ENCODE measurements around the gene TRA2A. TPM values are rescaled to one million over a fixed set of nuclear protein-coding genes. Genes with fewer than 3 reads are reported as not detected.

The TRA2A gene
- total RNA-seq, 4 donors from 2014 or later: 31.6 to 49.0 (median 42.8) TPM

DNA sequence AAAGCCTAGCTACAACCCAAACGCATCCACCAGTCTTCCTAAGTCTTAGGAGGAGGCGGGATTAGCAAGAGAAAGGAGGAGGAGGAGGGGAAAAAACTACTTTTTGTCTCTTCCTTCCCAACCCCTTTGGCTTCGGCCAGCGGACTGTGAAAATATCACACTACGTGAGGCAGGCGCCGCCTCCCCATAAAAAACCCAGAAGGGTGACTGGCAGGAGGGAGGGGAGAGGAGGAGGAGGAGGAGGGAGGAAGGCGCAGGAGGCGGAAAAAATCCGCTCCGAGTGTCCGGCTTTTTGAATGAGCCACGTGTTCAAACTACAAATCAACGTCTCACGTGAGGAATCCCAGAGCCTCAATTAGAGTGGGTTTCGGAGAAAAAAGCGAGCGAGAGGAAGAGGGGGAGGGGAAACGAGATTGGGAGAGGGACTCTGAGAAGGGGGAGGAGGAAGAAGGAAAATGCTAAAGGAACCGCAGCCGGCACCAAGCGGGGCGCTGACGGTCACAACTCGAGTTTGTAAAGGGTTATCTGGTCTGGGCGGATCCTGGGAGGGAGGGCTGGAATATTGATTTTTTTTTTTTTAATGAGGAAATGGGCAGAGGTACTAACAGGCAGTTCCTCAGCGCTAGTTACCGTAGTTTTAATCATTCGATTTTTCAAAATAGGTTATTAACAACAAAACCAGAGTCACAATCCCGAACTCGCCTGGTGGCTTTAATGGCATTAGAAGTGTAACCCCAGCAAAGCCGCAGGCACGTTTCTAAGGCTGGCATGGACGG is 61.3 kb downstream of the TRA2A start, which contains the start of gene IGF2BP3:
Gene IGF2BP3 (minus strand): TSS at position 162 of the 776 bp plus-strand sequence. CDS start 381 bp downstream, outside the sequence.
- no peak within 1 kb of the TSS for H3K27ac ChIP-seq
- 3 to 4% methylated on average over 32 to 33 of the region's 34 CpGs for WGBS, 2 donors
- no peak for TF ChIP-seq POLR2A (IDR thresholded peaks at IDR 0.05)
- TF ChIP-seq, protein P1, sequence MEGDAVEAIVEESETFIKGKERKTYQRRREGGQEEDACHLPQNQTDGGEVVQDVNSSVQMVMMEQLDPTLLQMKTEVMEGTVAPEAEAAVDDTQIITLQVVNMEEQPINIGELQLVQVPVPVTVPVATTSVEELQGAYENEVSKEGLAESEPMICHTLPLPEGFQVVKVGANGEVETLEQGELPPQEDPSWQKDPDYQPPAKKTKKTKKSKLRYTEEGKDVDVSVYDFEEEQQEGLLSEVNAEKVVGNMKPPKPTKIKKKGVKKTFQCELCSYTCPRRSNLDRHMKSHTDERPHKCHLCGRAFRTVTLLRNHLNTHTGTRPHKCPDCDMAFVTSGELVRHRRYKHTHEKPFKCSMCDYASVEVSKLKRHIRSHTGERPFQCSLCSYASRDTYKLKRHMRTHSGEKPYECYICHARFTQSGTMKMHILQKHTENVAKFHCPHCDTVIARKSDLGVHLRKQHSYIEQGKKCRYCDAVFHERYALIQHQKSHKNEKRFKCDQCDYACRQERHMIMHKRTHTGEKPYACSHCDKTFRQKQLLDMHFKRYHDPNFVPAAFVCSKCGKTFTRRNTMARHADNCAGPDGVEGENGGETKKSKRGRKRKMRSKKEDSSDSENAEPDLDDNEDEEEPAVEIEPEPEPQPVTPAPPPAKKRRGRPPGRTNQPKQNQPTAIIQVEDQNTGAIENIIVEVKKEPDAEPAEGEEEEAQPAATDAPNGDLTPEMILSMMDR (IDR thresholded peaks at IDR 0.05): no peak
- peaks cover 90% of the 10 kb centered on the region for H3K27me3 ChIP-seq
- intact Hi-C loops (cut with DNase I): no loop called here
- no peaks in the 10 kb centered on the region for H3K36me3 ChIP-seq
- DNase-seq: no peak
- no peaks in the 10 kb centered on the region for H3K9me3 ChIP-seq
- peaks cover 23 to 45% of the 10 kb centered on the region in 2 donors for H3K4me1 ChIP-seq
- peak within 1 kb of the TSS in 1 of 3 donors; percentile 19 for H3K4me3 ChIP-seq (replicated peaks in 1 of 3)

DNA sequence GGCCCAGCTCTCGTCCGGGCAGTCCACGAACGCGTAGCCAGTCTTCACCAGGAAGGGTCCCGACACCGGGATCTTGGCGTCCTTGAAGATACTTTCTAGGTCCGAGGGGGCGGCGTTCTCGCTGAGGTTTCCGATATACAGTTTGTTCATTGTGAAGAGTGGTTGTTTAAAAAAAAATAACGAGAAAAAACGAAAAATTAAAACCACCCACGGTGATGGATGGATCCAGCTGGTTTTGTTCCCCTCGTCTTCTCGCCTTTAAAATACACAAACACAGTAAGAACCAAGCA is 61.9 kb downstream of the TRA2A start:
- H3K36me3 ChIP-seq: no peaks in the 10 kb centered on the region
- WGBS, 2 donors: 3% methylated on average over 13 to 18 of the region's 18 CpGs
- intact Hi-C loops (cut with DNase I): no loop called here
- no peaks in the 10 kb centered on the region for H3K9me3 ChIP-seq
- TF ChIP-seq POLR2A (IDR thresholded peaks at IDR 0.05): no peak
- TF ChIP-seq, protein P1 (IDR thresholded peaks at IDR 0.05): no peak
- peaks cover 87% of the 10 kb centered on the region for H3K27me3 ChIP-seq
- peak overlapping the region in 1 of 3 donors; percentile 19 for H3K4me3 ChIP-seq (replicated peaks in 1 of 3)
- no peak for DNase-seq
- H3K27ac ChIP-seq: no peak overlapping the region
- peaks cover 23 to 45% of the 10 kb centered on the region in 2 donors for H3K4me1 ChIP-seq

DNA sequence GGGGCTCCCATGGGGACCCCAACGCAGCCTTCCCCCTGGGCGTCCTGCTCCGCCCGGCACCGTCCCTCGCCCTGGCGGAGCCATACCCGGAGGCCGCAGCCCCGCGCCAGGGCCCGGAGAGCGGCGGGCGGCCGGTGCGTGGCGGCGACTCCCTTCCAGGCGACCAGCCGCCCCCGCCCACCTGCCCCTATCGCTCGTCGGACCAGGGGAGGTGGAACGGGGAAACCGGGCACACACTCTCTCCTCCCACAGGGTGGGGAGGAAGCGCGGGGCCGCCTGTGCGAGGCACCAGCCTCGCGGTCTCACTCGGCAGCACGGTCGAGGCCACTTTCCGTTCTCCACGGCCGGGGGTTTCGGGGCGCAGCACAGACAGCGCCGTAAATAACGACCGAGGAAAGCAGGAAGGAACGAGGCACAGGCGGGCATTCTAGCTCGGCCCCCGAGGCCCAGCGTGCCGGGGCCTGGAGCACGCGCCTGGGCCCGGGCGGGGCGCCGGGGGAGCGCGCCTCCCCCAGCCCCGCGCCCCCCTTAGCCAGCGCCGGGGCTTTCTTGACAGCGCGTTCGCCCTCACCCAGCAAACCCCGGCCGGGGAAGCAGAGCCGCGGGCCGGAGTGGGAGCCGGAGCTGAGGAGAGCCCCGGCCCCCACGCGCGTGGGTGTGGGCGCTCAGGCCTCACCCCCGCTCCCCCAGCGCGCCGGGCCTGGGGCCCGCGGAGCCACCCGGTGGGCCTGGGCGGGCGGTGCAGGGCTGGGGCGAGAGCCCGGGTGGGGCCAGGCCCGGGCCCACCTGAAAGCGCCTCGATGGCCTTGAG is 62.4 kb downstream of the TRA2A start:
- 3% methylated on average over 38 of the region's 91 CpGs; no CpG with 5 or more reads in 1 of the 2 donors for WGBS, 2 donors
- H3K9me3 ChIP-seq: no peaks in the 10 kb centered on the region
- intact Hi-C loops (cut with DNase I): no loop called here
- peak overlapping the region in 1 of 3 donors; percentile 19 for H3K4me3 ChIP-seq (replicated peaks in 1 of 3)
- DNase-seq: no peak
- H3K4me1 ChIP-seq: peaks cover 23 to 43% of the 10 kb centered on the region in 2 donors
- no peak for TF ChIP-seq POLR2A (IDR thresholded peaks at IDR 0.05)
- TF ChIP-seq, protein P1 (IDR thresholded peaks at IDR 0.05): no peak
- H3K27me3 ChIP-seq: peaks cover 82% of the 10 kb centered on the region
- no peak overlapping the region for H3K27ac ChIP-seq
- no peaks in the 10 kb centered on the region for H3K36me3 ChIP-seq

DNA sequence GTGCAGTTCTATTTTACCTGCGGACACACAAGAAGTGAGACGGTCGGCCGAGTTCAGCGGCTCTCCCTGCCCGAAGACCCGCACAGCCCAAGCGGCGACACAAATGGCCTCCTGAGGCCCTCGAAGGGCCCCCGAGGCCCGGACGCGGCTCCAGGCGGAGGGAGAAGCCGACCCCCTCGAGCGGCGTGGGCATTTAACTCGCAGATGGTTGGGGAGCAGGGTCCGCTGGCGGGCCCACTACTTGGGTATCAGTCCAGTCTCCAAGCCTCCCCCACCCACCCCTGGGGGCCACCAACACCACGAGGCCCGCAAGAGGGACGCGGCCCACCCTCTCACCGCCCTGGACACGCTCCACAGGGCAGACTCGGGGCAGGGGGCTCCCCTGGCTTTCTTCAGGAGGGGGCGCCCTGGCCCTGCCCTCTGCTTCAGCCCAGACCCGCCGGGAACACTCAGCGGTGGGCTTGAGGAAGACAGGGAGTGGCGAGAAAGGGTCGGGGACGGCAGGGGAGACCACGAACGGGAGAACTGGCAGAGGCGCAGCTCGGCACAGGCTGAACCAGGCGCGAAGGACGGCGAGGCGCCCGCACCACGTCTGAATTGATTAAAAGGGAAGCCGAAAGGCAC is 63.1 kb downstream of the TRA2A start:
- Histone ChIP-seq H3K27me3 (peaks cover 75% of the 10 kb centered on the region), H3K4me1 (peaks cover 18 to 36% of the 10 kb centered on the region in 2 donors)

More for the DNA sequence above, 63.1 kb downstream of the TRA2A start:
- no peak for TF ChIP-seq POLR2A (IDR thresholded peaks at IDR 0.05)
- TF ChIP-seq, protein P1 (IDR thresholded peaks at IDR 0.05): no peak
- Histone ChIP-seq H3K27ac (no peak overlapping the region), H3K36me3 (no peaks in the 10 kb centered on the region), H3K9me3 (no peaks in the 10 kb centered on the region), H3K4me3 (replicated peaks in 1 of 3) (peak overlapping the region in 1 of 3 donors; percentile 19)
- no peak for DNase-seq
- 4% methylated on average over 31 to 33 of the region's 48 CpGs for WGBS, 2 donors
- intact Hi-C loops (cut with DNase I): no loop called here
